ENCODE data around the gene KAT6B.

- TF ChIP-seq POLR2AphosphoS5 (IDR thresholded peaks at IDR 0.05): peak in 1 of 3 donors; percentile 35
- TF ChIP-seq, protein P1, sequence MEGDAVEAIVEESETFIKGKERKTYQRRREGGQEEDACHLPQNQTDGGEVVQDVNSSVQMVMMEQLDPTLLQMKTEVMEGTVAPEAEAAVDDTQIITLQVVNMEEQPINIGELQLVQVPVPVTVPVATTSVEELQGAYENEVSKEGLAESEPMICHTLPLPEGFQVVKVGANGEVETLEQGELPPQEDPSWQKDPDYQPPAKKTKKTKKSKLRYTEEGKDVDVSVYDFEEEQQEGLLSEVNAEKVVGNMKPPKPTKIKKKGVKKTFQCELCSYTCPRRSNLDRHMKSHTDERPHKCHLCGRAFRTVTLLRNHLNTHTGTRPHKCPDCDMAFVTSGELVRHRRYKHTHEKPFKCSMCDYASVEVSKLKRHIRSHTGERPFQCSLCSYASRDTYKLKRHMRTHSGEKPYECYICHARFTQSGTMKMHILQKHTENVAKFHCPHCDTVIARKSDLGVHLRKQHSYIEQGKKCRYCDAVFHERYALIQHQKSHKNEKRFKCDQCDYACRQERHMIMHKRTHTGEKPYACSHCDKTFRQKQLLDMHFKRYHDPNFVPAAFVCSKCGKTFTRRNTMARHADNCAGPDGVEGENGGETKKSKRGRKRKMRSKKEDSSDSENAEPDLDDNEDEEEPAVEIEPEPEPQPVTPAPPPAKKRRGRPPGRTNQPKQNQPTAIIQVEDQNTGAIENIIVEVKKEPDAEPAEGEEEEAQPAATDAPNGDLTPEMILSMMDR (IDR thresholded peaks at IDR 0.05): no peak
- no peak for TF ChIP-seq EP300 (IDR thresholded peaks at IDR 0.05)
These were observed 98.0 kb downstream of the KAT6B start for GRCh38 chr10:74924251-74924963.
